Dermis blood vessel endothelial cell (primary cell): ENCODE results near the gene DENND2D. TPM values are rescaled to one million over a fixed set of nuclear protein-coding genes. Genes with fewer than 3 reads are reported as not detected.
"Not testable (repeated sequence)": the region's sequence is repeated elsewhere in the genome, so short reads cannot be mapped to it uniquely, and the experiment has no call there.

Experiments used
- DNase-seq: peaks from one replicate; pipeline ENCODE4 v3.0.0; 2010
- total RNA-seq: library from RNA; depleted of rRNA; stranded (reverse); fragments of >200 nt; gene quantifications from 2 replicates; pipeline ENCODE4 v1.2.3, GENCODE V29; 2014

Gene DENND2D
- total RNA-seq, 1 donor from 2014 or later = 2.7 TPM

GRCh38 chr1:111221276-111221632 lies 20.8 kb upstream of the DENND2D start:
- DNase-seq = no peak

GRCh38 chr1:111220302-111220890 lies 19.9 kb upstream of the DENND2D start:
- no peak for DNase-seq

- no peak for DNase-seq
Observed at GRCh38 chr1:111219557-111220286, 19.3 kb upstream of the DENND2D start.

- DNase-seq = no peak
Observed at GRCh38 chr1:111218701-111219556, 18.5 kb upstream of the DENND2D start.

GRCh38 chr1:111217183-111217910 lies 16.9 kb upstream of the DENND2D start:
- no peak for DNase-seq

GRCh38 chr1:111216751-111217150 lies 16.3 kb upstream of the DENND2D start:
- no peak for DNase-seq

- not testable (repeated sequence) for DNase-seq
Observed at GRCh38 chr1:111215285-111215684, 14.8 kb upstream of the DENND2D start.

- no peak for DNase-seq
Observed at GRCh38 chr1:111214884-111215283, 14.4 kb upstream of the DENND2D start.

- no peak for DNase-seq
Observed at GRCh38 chr1:111214074-111214801, 13.8 kb upstream of the DENND2D start.

GRCh38 chr1:111213412-111213811 lies 13.0 kb upstream of the DENND2D start:
- no peak for DNase-seq

GRCh38 chr1:111212634-111213335 lies 12.3 kb upstream of the DENND2D start:
- no peak for DNase-seq

- no peak for DNase-seq
Observed at GRCh38 chr1:111211921-111212320, 11.5 kb upstream of the DENND2D start.

GRCh38 chr1:111209622-111210021 lies 9.2 kb upstream of the DENND2D start:
- DNase-seq = no peak

GRCh38 chr1:111208921-111209320 lies 8.5 kb upstream of the DENND2D start:
- DNase-seq = no peak

GRCh38 chr1:111205714-111206050 lies 5.2 kb upstream of the DENND2D start:
- DNase-seq = no peak

- no peak for DNase-seq
Observed at GRCh38 chr1:111204983-111205713, 4.7 kb upstream of the DENND2D start.

GRCh38 chr1:111204201-111204982 lies 3.9 kb upstream of the DENND2D start:
- DNase-seq = no peak

GRCh38 chr1:111203681-111204200 lies 3.3 kb upstream of the DENND2D start:
- no peak for DNase-seq

GRCh38 chr1:111202707-111203623 lies 2.5 kb upstream of the DENND2D start:
- DNase-seq = no peak
